Prostate gland (tissue), 2 donors: ENCODE results near the gene IGLL5.

Experiments used
- CTCF ChIP-seq, 4 experiments: fragments of 200-600 bp in 2 of 4; fragments of 450-650 bp in 2 of 4; sonication (generic) in 2 of 4; IDR thresholded peaks; 1 replicate in 3 of 4; 2 replicates in 1 of 4; pipeline ENCODE4 v1.5.1; 2016 to 2019; ENCODE audit warnings: antibody characterized with exemption in 4 of 4, mild to moderate bottlenecking in 2 of 4, moderate library complexity in 2 of 4
- POLR2A ChIP-seq: fragments of 450-650 bp; IDR thresholded peaks from one replicate; pipeline ENCODE4 v1.6.1; 2016; ENCODE audit warnings: antibody characterized with exemption, mild to moderate bottlenecking

- TF ChIP-seq CTCF (IDR thresholded peaks at IDR 0.05) (no peak), POLR2A (no peak)
These were observed 4.4 kb upstream of the IGLL5 start for GRCh38 chr22:22883090-22883727.
